RCC 7860 (cell line): ENCODE measurements around the gene NCOA1.
A peak's percentile ranks its signal among the peaks of the same experiment; 100 is the strongest.
"Not testable (repeated sequence)": the region's sequence is repeated elsewhere in the genome, so short reads cannot be mapped to it uniquely, and the experiment has no call there.

ENCODE experiments used
- DNase-seq: peaks from one replicate; pipeline ENCODE4 v3.0.0-alpha.2; 2015; ENCODE audit warnings: low spot score
- FAIRE-seq: peaks from 2 replicates; lab custom pipeline; 2012; peaks lifted over from hg19 to GRCh38; lab: Jason Lieb, UNC

Gene NCOA1

GRCh38 chr2:24676493-24676892 lies 185.4 kb downstream of the NCOA1 start:
- FAIRE-seq (no peak), DNase-seq (no peak)

- DNase-seq, FAIRE-seq: not testable (repeated sequence)
Observed at GRCh38 chr2:24678066-24678465, 187.0 kb downstream of the NCOA1 start.

GRCh38 chr2:24680196-24680595 lies 189.1 kb downstream of the NCOA1 start:
- FAIRE-seq, result no peak

GRCh38 chr2:24682304-24682703 lies 191.2 kb downstream of the NCOA1 start:
- FAIRE-seq (no peak), DNase-seq (no peak)

More at GRCh38 chr2:24680196-24680595, 189.1 kb downstream of the NCOA1 start:
- no peak for DNase-seq

GRCh38 chr2:24683408-24683807 lies 192.4 kb downstream of the NCOA1 start:
- no peak for FAIRE-seq

GRCh38 chr2:24690524-24690923 lies 199.5 kb downstream of the NCOA1 start:
- FAIRE-seq (no peak), DNase-seq (no peak)

More at GRCh38 chr2:24683408-24683807, 192.4 kb downstream of the NCOA1 start:
- no peak for DNase-seq

GRCh38 chr2:24691806-24692205 lies 200.8 kb downstream of the NCOA1 start:
- FAIRE-seq (no peak), DNase-seq (no peak)

GRCh38 chr2:24697792-24698191 lies 206.7 kb downstream of the NCOA1 start:
- FAIRE-seq (no peak), DNase-seq (no peak)

GRCh38 chr2:24702800-24703199 lies 211.7 kb downstream of the NCOA1 start:
- DNase-seq, result peak; percentile 16

GRCh38 chr2:24704692-24705091 lies 213.6 kb downstream of the NCOA1 start:
- DNase-seq (no peak), FAIRE-seq (no peak)

More at GRCh38 chr2:24702800-24703199, 211.7 kb downstream of the NCOA1 start:
- no peak for FAIRE-seq

- FAIRE-seq (no peak), DNase-seq (no peak)
Observed at GRCh38 chr2:24707143-24707542, 216.1 kb downstream of the NCOA1 start.

GRCh38 chr2:24708537-24709152 lies 217.6 kb downstream of the NCOA1 start:
- no peak for FAIRE-seq

GRCh38 chr2:24710806-24711205 lies 219.8 kb downstream of the NCOA1 start:
- no peak for DNase-seq
- no peak for FAIRE-seq

More at GRCh38 chr2:24708537-24709152, 217.6 kb downstream of the NCOA1 start:
- no peak for DNase-seq

- DNase-seq, result no peak
- no peak for FAIRE-seq
Observed at GRCh38 chr2:24711865-24712264, 220.8 kb downstream of the NCOA1 start.

GRCh38 chr2:24712296-24712695 lies 221.2 kb downstream of the NCOA1 start:
- FAIRE-seq (no peak), DNase-seq (no peak)

- DNase-seq (no peak), FAIRE-seq (no peak)
Observed at GRCh38 chr2:24717263-24717951, 226.4 kb downstream of the NCOA1 start.

- FAIRE-seq (no peak), DNase-seq (no peak)
Observed at GRCh38 chr2:24720310-24720709, 229.3 kb downstream of the NCOA1 start.

- FAIRE-seq (peak; percentile 64), DNase-seq (peak; percentile 60)
Observed at GRCh38 chr2:24721470-24721869, 230.4 kb downstream of the NCOA1 start.

- DNase-seq (no peak), FAIRE-seq (no peak)
Observed at GRCh38 chr2:24722141-24722790, 231.2 kb downstream of the NCOA1 start.

GRCh38 chr2:24723191-24723590 lies 232.1 kb downstream of the NCOA1 start:
- DNase-seq, result no peak
- FAIRE-seq, result no peak

GRCh38 chr2:24723665-24724064 lies 232.6 kb downstream of the NCOA1 start:
- FAIRE-seq (peak; percentile 37), DNase-seq (no peak)
